GM23248 (cell line): ENCODE results near the gene FAM124B.

ENCODE experiments used
- EZH2 ChIP-seq: fragments of 200-600 bp; sonication (generic); IDR thresholded peaks from 2 replicates; pipeline ENCODE4 v1.6.1; 2018; ENCODE audit warnings: antibody characterized with exemption, mild to moderate bottlenecking; ENCODE audit not compliant: insufficient read depth, poor library complexity, severe bottlenecking
- EZH2phosphoT487 ChIP-seq: fragments of 200-600 bp; sonication (generic); IDR thresholded peaks from 2 replicates; pipeline ENCODE4 v1.6.1; 2018; ENCODE audit warnings: antibody characterized with exemption, moderate library complexity, mild to moderate bottlenecking, low read depth; ENCODE audit not compliant: insufficient read depth

GRCh38 chr2:224377751-224378700 lies 23.9 kb downstream of the FAM124B start:
- TF ChIP-seq EZH2phosphoT487 = no peak
- TF ChIP-seq EZH2 = no peak
